Measurements from ENCODE around the gene TRPM3.

DNA sequence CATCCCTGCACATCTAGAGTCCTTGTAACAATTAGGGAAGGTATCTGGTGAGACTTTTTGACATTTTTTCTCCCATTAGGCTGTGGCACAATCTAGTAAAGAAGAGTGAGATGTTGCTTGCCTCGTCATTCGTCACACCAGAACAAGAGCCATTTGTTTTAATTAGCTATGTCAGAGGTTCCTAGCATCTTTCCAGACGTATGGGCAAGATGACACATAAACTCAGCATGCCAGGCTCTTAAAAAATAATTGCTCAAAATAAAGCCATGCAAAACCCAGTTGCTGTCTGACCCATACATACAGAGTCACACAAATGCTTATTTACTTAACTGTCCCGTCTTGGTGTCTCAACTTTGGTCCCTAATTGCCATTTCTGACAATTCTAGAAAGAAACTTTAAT lies 125.9 kb downstream of the TRPM3 start:
- TF ChIP-seq, protein P1, sequence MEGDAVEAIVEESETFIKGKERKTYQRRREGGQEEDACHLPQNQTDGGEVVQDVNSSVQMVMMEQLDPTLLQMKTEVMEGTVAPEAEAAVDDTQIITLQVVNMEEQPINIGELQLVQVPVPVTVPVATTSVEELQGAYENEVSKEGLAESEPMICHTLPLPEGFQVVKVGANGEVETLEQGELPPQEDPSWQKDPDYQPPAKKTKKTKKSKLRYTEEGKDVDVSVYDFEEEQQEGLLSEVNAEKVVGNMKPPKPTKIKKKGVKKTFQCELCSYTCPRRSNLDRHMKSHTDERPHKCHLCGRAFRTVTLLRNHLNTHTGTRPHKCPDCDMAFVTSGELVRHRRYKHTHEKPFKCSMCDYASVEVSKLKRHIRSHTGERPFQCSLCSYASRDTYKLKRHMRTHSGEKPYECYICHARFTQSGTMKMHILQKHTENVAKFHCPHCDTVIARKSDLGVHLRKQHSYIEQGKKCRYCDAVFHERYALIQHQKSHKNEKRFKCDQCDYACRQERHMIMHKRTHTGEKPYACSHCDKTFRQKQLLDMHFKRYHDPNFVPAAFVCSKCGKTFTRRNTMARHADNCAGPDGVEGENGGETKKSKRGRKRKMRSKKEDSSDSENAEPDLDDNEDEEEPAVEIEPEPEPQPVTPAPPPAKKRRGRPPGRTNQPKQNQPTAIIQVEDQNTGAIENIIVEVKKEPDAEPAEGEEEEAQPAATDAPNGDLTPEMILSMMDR (IDR thresholded peaks at IDR 0.05; ENCODE audit: low read depth, low read length): no peak
- no peak for TF ChIP-seq EZH2phosphoT487 (IDR thresholded peaks at IDR 0.05; ENCODE audit: low read depth)

All from OCI-LY3 (cell line).